OCI-LY3 (cell line): Measurements from ENCODE around the gene PROM1.

Source experiments
- CTCF ChIP-seq: fragments of 200-600, 300-600 bp; sonication (generic); IDR thresholded peaks from 2 replicates; pipeline ENCODE4 v1.5.1; 2014; ENCODE audit warnings: antibody characterized with exemption, low read length, low read depth
- EZH2phosphoT487 ChIP-seq: fragments of 200-600 bp; shearing (Covaris generic); IDR thresholded peaks from 2 replicates; pipeline ENCODE4 v1.6.1; 2018; ENCODE audit warnings: antibody characterized with exemption, mixed run types, low read depth

GRCh38 chr4:16019649-16020048, 64.2 kb downstream of the PROM1 start:
- TF ChIP-seq EZH2phosphoT487, result no peak
- TF ChIP-seq CTCF, result no peak
